Measurements from ENCODE around the gene RPP25L.

- TF ChIP-seq POLR2A (IDR thresholded peaks at IDR 0.05) (no peak), CTCF (IDR thresholded peaks at IDR 0.05) (no peak), POLR2AphosphoS5 (IDR thresholded peaks at IDR 0.05) (no peak)
Observed at GRCh38 chr9:34577400-34578240, 34.3 kb downstream of the RPP25L start.
